HL-60 (cell line): Measurements from ENCODE around the gene CLOCK.

Experiments used
- DNase-seq, 2 experiments: peaks; one replicate each; pipeline ENCODE4 v3.0.0-alpha.2; 2010 to 2020; ENCODE audit warnings: low read depth in 1 of 2, low spot score in 1 of 2
- H3K27ac ChIP-seq: fragments of 250-450 bp; sonication (Bioruptor Pico); replicated peaks from 2 replicates; pipeline ENCODE4 v1.5.1; 2020; ENCODE audit warnings: mild to moderate bottlenecking, moderate library complexity
- H3K27me3 ChIP-seq: fragments of 250-450 bp; sonication (Bioruptor Pico); 2 replicates; pipeline ENCODE4 v1.5.1; 2021; ENCODE audit warnings: mild to moderate bottlenecking, moderate library complexity; ENCODE audit not compliant: insufficient read depth, poor library complexity, severe bottlenecking
- H3K4me3 ChIP-seq: replicated peaks from 2 replicates; pipeline ENCODE4 v1.5.1; 2011; ENCODE audit warnings: mild to moderate bottlenecking, control low read depth, low read length; ENCODE audit not compliant: insufficient read depth
- GABPA ChIP-seq: IDR thresholded peaks from 2 replicates; pipeline ENCODE4 v1.6.1; 2012; ENCODE audit warnings: low read depth
- POLR2AphosphoS5 ChIP-seq: IDR thresholded peaks from 2 replicates; pipeline ENCODE4 v1.6.1; 2012; ENCODE audit warnings: low read depth
- REST ChIP-seq: IDR thresholded peaks from 2 replicates; pipeline ENCODE4 v1.6.1; 2012; ENCODE audit warnings: low read depth; ENCODE audit not compliant: insufficient replicate concordance
- SPI1 ChIP-seq: IDR thresholded peaks from 2 replicates; pipeline ENCODE4 v1.6.1; 2012; ENCODE audit warnings: low read depth, mild to moderate bottlenecking, borderline replicate concordance
- TF ChIP-seq, protein P1 (sequence below): IDR thresholded peaks from one replicate; pipeline ENCODE4 v1.5.1; 2011; ENCODE audit warnings: low read length, control low read depth, inconsistent platforms; ENCODE audit not compliant: insufficient read depth

The CLOCK gene

DNA sequence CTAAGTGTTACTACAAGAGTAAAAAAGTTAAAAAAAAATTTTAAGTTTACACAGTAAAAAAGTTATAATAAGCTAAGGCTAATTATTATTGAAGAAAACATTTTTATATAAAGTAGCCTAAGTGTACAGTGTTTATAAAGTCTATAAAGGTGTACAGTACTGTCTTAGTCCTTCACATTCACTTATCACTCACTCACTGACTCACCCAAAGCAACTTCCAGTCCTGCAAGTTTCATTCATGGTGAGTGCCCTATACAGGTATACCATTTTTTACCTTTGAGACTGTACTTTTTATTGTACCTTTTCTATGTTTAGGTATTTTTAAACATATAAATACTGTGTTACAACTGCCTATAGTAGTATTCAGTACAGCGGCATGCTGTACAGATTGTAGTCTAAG is 76.7 kb downstream of the CLOCK start:
- no peak for DNase-seq
- no peaks in the 10 kb centered on the region for H3K27me3 ChIP-seq
- no peak for TF ChIP-seq POLR2AphosphoS5
- TF ChIP-seq, protein P1, sequence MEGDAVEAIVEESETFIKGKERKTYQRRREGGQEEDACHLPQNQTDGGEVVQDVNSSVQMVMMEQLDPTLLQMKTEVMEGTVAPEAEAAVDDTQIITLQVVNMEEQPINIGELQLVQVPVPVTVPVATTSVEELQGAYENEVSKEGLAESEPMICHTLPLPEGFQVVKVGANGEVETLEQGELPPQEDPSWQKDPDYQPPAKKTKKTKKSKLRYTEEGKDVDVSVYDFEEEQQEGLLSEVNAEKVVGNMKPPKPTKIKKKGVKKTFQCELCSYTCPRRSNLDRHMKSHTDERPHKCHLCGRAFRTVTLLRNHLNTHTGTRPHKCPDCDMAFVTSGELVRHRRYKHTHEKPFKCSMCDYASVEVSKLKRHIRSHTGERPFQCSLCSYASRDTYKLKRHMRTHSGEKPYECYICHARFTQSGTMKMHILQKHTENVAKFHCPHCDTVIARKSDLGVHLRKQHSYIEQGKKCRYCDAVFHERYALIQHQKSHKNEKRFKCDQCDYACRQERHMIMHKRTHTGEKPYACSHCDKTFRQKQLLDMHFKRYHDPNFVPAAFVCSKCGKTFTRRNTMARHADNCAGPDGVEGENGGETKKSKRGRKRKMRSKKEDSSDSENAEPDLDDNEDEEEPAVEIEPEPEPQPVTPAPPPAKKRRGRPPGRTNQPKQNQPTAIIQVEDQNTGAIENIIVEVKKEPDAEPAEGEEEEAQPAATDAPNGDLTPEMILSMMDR: no peak
- no peak for TF ChIP-seq GABPA
- no peak for TF ChIP-seq SPI1
- no peak overlapping the region for H3K4me3 ChIP-seq
- H3K27ac ChIP-seq: no peak overlapping the region

DNA sequence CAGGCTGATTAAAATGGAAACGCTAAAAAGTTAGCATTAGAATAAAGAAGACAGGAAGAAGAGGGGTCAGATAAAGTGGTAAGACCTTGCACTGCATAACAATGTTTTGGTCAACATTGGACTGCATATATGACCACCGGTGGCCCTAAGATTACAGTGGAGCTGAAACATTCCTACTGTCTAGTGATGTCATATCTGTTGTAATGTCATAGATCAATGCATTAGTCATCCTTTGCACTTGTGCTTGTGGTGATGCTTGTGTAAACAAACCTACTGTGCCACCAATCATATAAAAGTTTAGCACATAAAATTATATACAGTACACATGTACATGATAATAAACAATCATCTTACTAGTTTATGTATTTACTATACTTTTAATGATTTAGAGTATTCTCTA is 78.0 kb downstream of the CLOCK start:
- H3K4me3 ChIP-seq: no peak overlapping the region
- no peak overlapping the region for H3K27ac ChIP-seq
- no peaks in the 10 kb centered on the region for H3K27me3 ChIP-seq
- DNase-seq: no peak
- TF ChIP-seq GABPA: no peak
- TF ChIP-seq SPI1: no peak
- TF ChIP-seq POLR2AphosphoS5: no peak
- TF ChIP-seq, protein P1: no peak
- TF ChIP-seq REST: no peak

DNA sequence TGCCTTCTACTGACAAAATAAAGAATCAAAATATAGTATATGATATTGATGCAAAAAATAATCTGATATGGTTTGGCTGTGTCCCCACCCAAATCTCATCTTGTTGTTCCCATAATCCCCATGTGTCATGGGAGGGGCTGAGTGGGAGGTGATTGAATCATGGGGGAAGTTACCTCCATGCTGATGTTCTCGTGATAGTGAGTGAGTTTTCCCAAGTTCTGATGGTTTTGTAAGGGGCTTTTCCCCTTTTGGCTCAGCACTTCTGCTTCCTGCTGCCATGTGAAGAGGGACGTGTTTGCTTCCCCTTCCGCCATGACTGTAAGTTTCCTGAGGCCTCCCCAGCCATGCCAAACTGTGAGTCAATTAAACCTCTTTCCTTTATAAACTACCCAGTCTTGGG is 80.7 kb downstream of the CLOCK start:
- no peaks in the 10 kb centered on the region for H3K27me3 ChIP-seq
- DNase-seq: peak; percentile 2 to 5
- H3K27ac ChIP-seq: no peak overlapping the region
- H3K4me3 ChIP-seq: no peak overlapping the region
- TF ChIP-seq REST (no peak), SPI1 (peak; percentile 43; the same call in 1 of the 2 replicates)

- DNase-seq: no peak
- Histone ChIP-seq H3K27me3 (no peaks in the 10 kb centered on the region), H3K27ac (no peak overlapping the region), H3K4me3 (no peak overlapping the region)
- TF ChIP-seq SPI1 (no peak), POLR2AphosphoS5 (no peak), REST (no peak), GABPA (no peak)
- TF ChIP-seq, protein P1: no peak
These were observed 88.1 kb downstream of the CLOCK start for GRCh38 chr4:55458611-55459010.
